Heart right ventricle (tissue), 16 donors: ENCODE results near the gene TANC2. TPM values are rescaled to one million over a fixed set of nuclear protein-coding genes. Genes with fewer than 3 reads are reported as not detected.

Experiments
- ATAC-seq, 8 donors: fragments of 200-7000 bp; cut with Tn5 transposase; one replicate each; pipeline ENCODE4 v1.9.1; 2020; ENCODE audit warnings: mild to moderate bottlenecking in 8 of 8, moderate library complexity in 8 of 8, moderate number of reproducible peaks in 1 of 8
- DNase-seq, 2 donors: peaks; one replicate each; pipeline ENCODE4 v3.0.0-alpha.2; 2020
- H3K27ac ChIP-seq, 10 donors: fragments of 200-600 bp; sonication (generic) in 2 of 10; one replicate each; pipeline versions ENCODE4 v1.5.0 to v1.8.0; 2020 to 2022; ENCODE audit warnings: mild to moderate bottlenecking in 3 of 10
- H3K27me3 ChIP-seq, 7 donors: fragments of 200-600 bp; one replicate each; pipeline ENCODE4 v1.8.0; 2021 to 2022; ENCODE audit warnings: mild to moderate bottlenecking in 2 of 7
- H3K36me3 ChIP-seq, 9 donors: fragments of 200-600 bp; sonication (generic) in 1 of 9; one replicate each; pipeline versions ENCODE4 v1.5.0 to v1.8.0; 2020 to 2022; ENCODE audit warnings: mild to moderate bottlenecking in 2 of 9
- H3K4me1 ChIP-seq, 9 donors: fragments of 200-600 bp; sonication (generic) in 1 of 9; one replicate each; pipeline versions ENCODE4 v1.5.0 to v1.8.0; 2020 to 2022; ENCODE audit warnings: mild to moderate bottlenecking in 4 of 9
- H3K4me3 ChIP-seq, 10 donors: fragments of 200-600 bp; sonication (generic) in 2 of 10; one replicate each; pipeline versions ENCODE4 v1.5.0 to v1.8.0; 2020 to 2022; ENCODE audit warnings: mild to moderate bottlenecking in 7 of 10, moderate library complexity in 2 of 10
- H3K9me3 ChIP-seq, 11 donors: fragments of 200-600 bp in 10 of 11; sonication (generic) in 2 of 11; one replicate each; pipeline versions ENCODE4 v1.5.0 to v1.8.0; 2013 to 2022; ENCODE audit warnings: mild to moderate bottlenecking in 2 of 11, control low read depth in 1 of 11, moderate library complexity in 1 of 11
- WGBS, 2 donors: extraction: QIAGEN DNeasy Blood & Tissue Kit; methylation state at CpG; one replicate each; pipeline ENCODE4 v1.1.7; 2013; ENCODE audit warnings: inconsistent platforms in 1 of 2; 5-methylcytosine and 5-hydroxymethylcytosine counted together
- intact Hi-C, 10 donors: fragments of 100-400 bp; cut with DNase I; formaldehyde crosslinking; loops; one replicate each; pipeline versions ENCODE4 v1.11.1 to v1.14.2; 2022
- polyA plus RNA-seq, 2 donors: library from polyadenylated mRNA; stranded (reverse); fragments of 200-250 nt; gene quantifications; one replicate each; pipeline ENCODE4 v1.2.3, GENCODE V29; 2013
- total RNA-seq, 10 donors: library from RNA; stranded (reverse); fragmentation: NEBNext Ultra II Directional in 3 of 10; extraction: Animal tissue kit (Norgen Biotek cat#: 25700) in 3 of 10; gene quantifications; one replicate each; pipeline versions ENCODE4 v1.2.1 to v1.2.4, GENCODE V29; 2021 to 2023
- TF ChIP-seq, protein P1 (sequence below), 9 donors: fragments of 200-600 bp; sonication (generic) in 2 of 9; IDR thresholded peaks; one replicate each; pipeline versions ENCODE4 v1.5.0 to v1.8.0; 2021 to 2022; ENCODE audit warnings: antibody characterized with exemption in 9 of 9, mild to moderate bottlenecking in 5 of 9, moderate library complexity in 1 of 9
- donor health status: Arrhythmogenic right ventricular cardiomyopathy.
- donor health status: ischemic (EF 13 %, LVEDD 7.1; RV severe dilation, severe dysfunction).
- donor health status: healthy with polysubstance abuse.
- donor health status: DM: no; HTN: yes; CAD: no.
- donor health status: DM: no; HTN: no; CAD: no.
- donor health status: ischemic (EF 25% LVEDD 6.9; RV normal size, moderate dysfunction).
- donor health status: ischemic (EF 25% LVEDD 5.7; RV mildly dilated, moderate dysfunction).
- donor health status: healthy.
- donor health status: DM: yes; HTN: yes; CAD: no.
- donor health status: Ischemic cardiomyopathy.
- donor health status: ischemic (EF 35%, LVEDD 5.7; RV mildly dilated, moderate dysfunction).
- donor health status: nonischemic (EF 11% LVEDD 7.7; RV severe dilation, severe dysfunction).
- donor health status: DM: yes; HTN: yes; CAD: no.
- donor health status: PGD.
- donor health status: ischemic (EF 29% LVEDD 5.4; RV normal size, mild dysfunction).
- donor health status: nonischemic (EF 23%, LVEDD 6.1; RV moderate dilation, normal function).

Gene TANC2
- total and polyA plus RNA-seq, 12 donors: 1.3 to 19.4 (median 8.4) TPM

DNA sequence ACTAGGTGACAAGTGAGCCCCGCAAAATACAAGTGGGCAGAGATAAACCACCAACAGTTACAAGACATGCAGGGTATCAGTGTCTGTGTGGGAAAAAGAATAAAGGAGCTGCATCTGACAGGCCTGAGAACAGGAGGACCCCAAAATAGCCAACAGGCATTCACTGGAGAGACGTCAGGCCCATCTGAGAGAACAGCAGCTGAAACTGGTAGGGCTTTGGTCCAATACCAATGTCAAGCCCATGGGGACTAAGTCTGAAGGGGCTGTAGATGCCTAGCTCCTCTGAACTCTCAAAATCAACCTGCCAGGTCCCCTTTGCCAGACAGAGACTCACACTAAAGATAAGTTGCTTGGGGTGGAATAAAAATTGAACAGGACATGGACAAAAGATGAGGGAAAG, 30.5 kb upstream of the TANC2 start:
- Histone ChIP-seq H3K27me3 (peaks cover 0 to 18% (median 0%) of the 10 kb centered on the region in 7 donors), H3K27ac (peak overlapping the region in 1 of 10 donors; percentile 7), H3K4me1 (peaks cover 0 to 11% (median 0%) of the 10 kb centered on the region in 9 donors), H3K9me3 (peaks cover 0 to 23% (median 0%) of the 10 kb centered on the region in 11 donors), H3K4me3 (no peak overlapping the region), H3K36me3 (no peaks in the 10 kb centered on the region)
- TF ChIP-seq, protein P1, sequence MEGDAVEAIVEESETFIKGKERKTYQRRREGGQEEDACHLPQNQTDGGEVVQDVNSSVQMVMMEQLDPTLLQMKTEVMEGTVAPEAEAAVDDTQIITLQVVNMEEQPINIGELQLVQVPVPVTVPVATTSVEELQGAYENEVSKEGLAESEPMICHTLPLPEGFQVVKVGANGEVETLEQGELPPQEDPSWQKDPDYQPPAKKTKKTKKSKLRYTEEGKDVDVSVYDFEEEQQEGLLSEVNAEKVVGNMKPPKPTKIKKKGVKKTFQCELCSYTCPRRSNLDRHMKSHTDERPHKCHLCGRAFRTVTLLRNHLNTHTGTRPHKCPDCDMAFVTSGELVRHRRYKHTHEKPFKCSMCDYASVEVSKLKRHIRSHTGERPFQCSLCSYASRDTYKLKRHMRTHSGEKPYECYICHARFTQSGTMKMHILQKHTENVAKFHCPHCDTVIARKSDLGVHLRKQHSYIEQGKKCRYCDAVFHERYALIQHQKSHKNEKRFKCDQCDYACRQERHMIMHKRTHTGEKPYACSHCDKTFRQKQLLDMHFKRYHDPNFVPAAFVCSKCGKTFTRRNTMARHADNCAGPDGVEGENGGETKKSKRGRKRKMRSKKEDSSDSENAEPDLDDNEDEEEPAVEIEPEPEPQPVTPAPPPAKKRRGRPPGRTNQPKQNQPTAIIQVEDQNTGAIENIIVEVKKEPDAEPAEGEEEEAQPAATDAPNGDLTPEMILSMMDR (IDR thresholded peaks at IDR 0.05): no peak
- WGBS, 2 donors: 43 to 54% methylated on average over 2 of the region's 2 CpGs
- ATAC-seq: no peak
- intact Hi-C loops: no loop called here
- DNase-seq: no peak

DNA sequence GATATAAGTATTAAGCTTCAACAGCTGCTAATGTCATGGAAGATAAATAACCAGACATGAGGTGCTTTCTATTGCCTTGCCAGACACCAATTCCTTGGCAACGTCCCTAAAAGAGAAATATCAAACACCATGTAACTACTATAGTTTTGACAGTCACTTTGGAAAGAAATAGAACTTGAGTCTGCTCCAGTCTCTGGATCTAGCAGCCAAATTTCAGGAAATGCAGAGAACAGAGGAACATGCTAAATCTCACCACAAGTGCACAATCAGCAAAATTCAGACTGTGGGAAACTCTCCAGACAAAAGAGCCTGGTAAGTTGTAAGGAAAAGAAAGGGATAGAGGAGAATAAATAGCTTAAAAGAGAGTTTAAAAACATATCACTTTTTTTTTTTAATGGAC, 28.4 kb upstream of the TANC2 start:
- TF ChIP-seq, protein P1 (IDR thresholded peaks at IDR 0.05): no peak
- WGBS, 2 donors: 35% methylated on average over 1 of the region's 1 CpG
- intact Hi-C loops: no loop called here
- no peak overlapping the region for H3K4me3 ChIP-seq
- DNase-seq: no peak
- no peaks in the 10 kb centered on the region for H3K36me3 ChIP-seq
- H3K27ac ChIP-seq: no peak overlapping the region
- peaks cover 0 to 11% (median 0%) of the 10 kb centered on the region in 9 donors for H3K4me1 ChIP-seq
- ATAC-seq: no peak
- peaks cover 0 to 36% (median 14%) of the 10 kb centered on the region in 11 donors for H3K9me3 ChIP-seq
- H3K27me3 ChIP-seq: peaks cover 0 to 18% (median 0%) of the 10 kb centered on the region in 7 donors

DNA sequence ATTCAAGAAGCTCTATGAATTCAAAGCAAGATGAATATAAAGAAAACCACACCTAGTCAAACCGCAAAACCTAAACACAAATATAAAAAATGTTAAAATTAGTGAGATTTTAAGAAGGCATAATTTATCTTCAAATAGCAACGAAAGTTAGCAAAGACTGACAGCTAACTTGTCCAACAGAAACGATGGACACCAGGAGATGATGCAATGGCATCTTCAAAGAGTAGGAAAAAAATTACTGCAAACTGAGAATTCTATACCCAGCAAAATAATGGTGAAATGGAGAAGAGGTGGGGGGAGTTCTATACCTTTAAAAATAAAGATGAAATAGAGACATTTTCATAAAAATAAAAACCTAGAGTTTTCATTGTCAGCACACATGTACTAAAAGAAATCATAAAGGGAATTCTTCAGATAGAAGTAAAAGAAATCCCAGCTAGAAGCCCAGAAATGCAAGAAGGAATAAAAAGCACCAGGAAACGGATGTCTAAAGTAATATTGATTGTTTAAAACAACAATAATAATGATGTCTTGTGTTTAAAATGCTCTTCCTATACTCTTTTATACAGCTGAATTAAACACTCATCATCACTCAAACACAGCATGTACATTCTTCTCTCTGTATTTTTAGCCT, 24.6 kb upstream of the TANC2 start:
- TF ChIP-seq, protein P1 (IDR thresholded peaks at IDR 0.05): no peak
- ATAC-seq (no peak), DNase-seq (no peak)
- no peaks in the 10 kb centered on the region for H3K27me3 ChIP-seq
- peaks cover 0 to 36% (median 14%) of the 10 kb centered on the region in 11 donors for H3K9me3 ChIP-seq
- no peaks in the 10 kb centered on the region for H3K4me1 ChIP-seq
- no peak overlapping the region for H3K27ac ChIP-seq
- whole genome bisulfite sequencing, 2 donors: 88 to 93% methylated on average over 4 of the region's 4 CpGs
- no peaks in the 10 kb centered on the region for H3K36me3 ChIP-seq
- intact Hi-C loops: no loop called here
- H3K4me3 ChIP-seq: no peak overlapping the region

DNA sequence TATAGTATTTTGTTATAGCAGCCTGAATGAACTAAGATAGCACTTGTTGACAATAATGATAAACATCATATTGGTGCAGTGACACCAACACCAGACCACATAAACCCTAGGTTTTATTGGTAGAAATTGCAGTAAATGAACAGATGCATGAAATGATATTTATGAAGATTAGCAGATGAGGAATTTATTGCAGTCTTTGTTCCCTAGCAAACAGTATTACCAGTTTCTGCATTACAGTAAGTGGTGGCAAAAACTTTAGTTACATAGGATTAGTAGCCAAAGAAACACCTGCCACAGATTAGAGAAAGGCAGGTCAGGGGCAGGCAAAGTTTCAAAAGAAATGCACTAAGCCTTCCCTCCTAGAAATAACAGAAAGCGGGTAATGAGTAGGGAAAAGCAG, 17.7 kb upstream of the TANC2 start:
- DNase-seq: no peak
- H3K4me3 ChIP-seq: no peak overlapping the region

More for the DNA sequence above, 17.7 kb upstream of the TANC2 start:
- H3K9me3 ChIP-seq: peaks cover 0 to 29% (median 8%) of the 10 kb centered on the region in 11 donors
- no peak for ATAC-seq
- H3K36me3 ChIP-seq: no peaks in the 10 kb centered on the region
- TF ChIP-seq, protein P1 (IDR thresholded peaks at IDR 0.05): no peak
- H3K27me3 ChIP-seq: no peaks in the 10 kb centered on the region
- intact Hi-C loops: no loop called here
- peaks cover 0 to 8% (median 5%) of the 10 kb centered on the region in 9 donors for H3K4me1 ChIP-seq
- 100% methylated on average over 1 of the region's 1 CpG for WGBS, 2 donors
- H3K27ac ChIP-seq: no peak overlapping the region
